Endothelial cell of umbilical vein (primary cell): ENCODE results near the gene ANKRD13D. TPM values are rescaled to one million over a fixed set of nuclear protein-coding genes. Genes with fewer than 3 reads are reported as not detected.

Source experiments
- BruUV-seq: library from RNA; stranded (reverse); fragments of 400-500 nt; replicated peaks from 2 replicates; lab custom pipeline; 2021; lab: Mats Ljungman, UMichigan
- CTCF ChIA-PET: fragments of 300-600, 350-600 bp; sonication (Branson Sonifier 250); formaldehyde crosslinking; loops from one replicate; lab custom pipeline; 2021; ENCODE audit warnings: antibody characterized with exemption, inconsistent platforms; lab: Charles Lee
- POLR2A ChIA-PET: fragments of 300-600, 350-600 bp; sonication (Branson Sonifier 250); formaldehyde crosslinking; loops from one replicate; lab custom pipeline; 2021; ENCODE audit warnings: antibody characterized with exemption, inconsistent platforms; lab: Charles Lee
- DNase-seq: peaks from one replicate; pipeline ENCODE4 v3.0.0-alpha.2; 2011; ENCODE audit warnings: low read depth, low spot score
- FAIRE-seq: peaks from 2 replicates; lab custom pipeline; 2011; peaks lifted over from hg19 to GRCh38; lab: Jason Lieb, UNC
- H2AFZ ChIP-seq: 2 replicates; pipeline ENCODE4 v1.6.0; 2012; ENCODE audit warnings: low read depth, low read length, control low read depth, inconsistent platforms
- H3K27ac ChIP-seq: 2 replicates; pipeline ENCODE4 v1.5.1; 2011; ENCODE audit warnings: low read depth, mild to moderate bottlenecking, control low read depth, low read length, moderate library complexity; ENCODE audit not compliant: insufficient read depth
- H3K27me3 ChIP-seq, 2 experiments: 2 replicates each; pipeline versions ENCODE4 v1.6.0 to v1.6.1; 2011; ENCODE audit warnings: low read length in 2 of 2, mixed read lengths in 1 of 2; ENCODE audit not compliant: control insufficient read depth in 2 of 2, insufficient read depth in 2 of 2
- H3K36me3 ChIP-seq, 2 experiments: 2 replicates in 1 of 2; 3 replicates in 1 of 2; pipeline ENCODE4 v1.5.1; 2011; ENCODE audit warnings: low read length in 2 of 2, mild to moderate bottlenecking in 1 of 2, moderate library complexity in 1 of 2; ENCODE audit not compliant: control insufficient read depth in 2 of 2, insufficient read depth in 2 of 2; ENCODE audit errors: extremely low read depth in 1 of 2
- H3K4me1 ChIP-seq: 3 replicates; pipeline ENCODE4 v1.5.1; 2011; ENCODE audit warnings: mild to moderate bottlenecking, low read length; ENCODE audit not compliant: control insufficient read depth, insufficient read depth; ENCODE audit errors: extremely low read depth
- H3K4me2 ChIP-seq: 2 replicates; pipeline ENCODE4 v1.6.1; 2011; ENCODE audit warnings: low read length, control low read depth, mixed read lengths; ENCODE audit not compliant: insufficient read depth
- H3K4me3 ChIP-seq, 3 experiments: fragments of 200-600 bp in 1 of 3; sonication (generic), shearing (Covaris generic) in 1 of 3; replicated peaks in 1 of 3; 2 replicates each; pipeline ENCODE4 v1.5.1; 2011 to 2016; ENCODE audit warnings: control low read depth in 3 of 3, low read length in 3 of 3, mild to moderate bottlenecking in 2 of 3, inconsistent platforms in 1 of 3, low read depth in 1 of 3, moderate library complexity in 1 of 3; ENCODE audit not compliant: insufficient read depth in 1 of 3
- H3K79me2 ChIP-seq: 2 replicates; pipeline ENCODE4 v1.6.0; 2012; ENCODE audit warnings: low read length, inconsistent platforms; ENCODE audit not compliant: control insufficient read depth, insufficient read depth
- H3K9ac ChIP-seq: replicated peaks from 2 replicates; pipeline ENCODE3; 2011; ENCODE audit warnings: low read length, control low read depth; ENCODE audit not compliant: insufficient read depth; ENCODE audit errors: extremely low read depth
- H3K9me1 ChIP-seq: replicated peaks from 3 replicates; pipeline ENCODE4 v1.6.0; 2011; ENCODE audit warnings: mild to moderate bottlenecking, low read length; ENCODE audit not compliant: control insufficient read depth, insufficient read depth; ENCODE audit errors: extremely low read depth
- H3K9me3 ChIP-seq: replicated peaks from 2 replicates; pipeline ENCODE4 v1.5.1; 2012; ENCODE audit warnings: low read length, inconsistent platforms; ENCODE audit not compliant: control insufficient read depth, insufficient read depth
- H4K20me1 ChIP-seq: replicated peaks from 2 replicates; pipeline ENCODE3; 2011; ENCODE audit warnings: mild to moderate bottlenecking, low read length; ENCODE audit not compliant: control insufficient read depth, insufficient read depth; ENCODE audit errors: extremely low read depth
- CTCF ChIP-seq, 2 donors: IDR thresholded peaks; 1 replicate in 1 of 2; 2 replicates in 1 of 2; pipeline ENCODE4 v1.5.1; 2011; ENCODE audit warnings: low read length in 2 of 2, mild to moderate bottlenecking in 2 of 2, moderate library complexity in 2 of 2, control low read depth in 1 of 2, inconsistent platforms in 1 of 2, low read depth in 1 of 2; ENCODE audit not compliant: insufficient read depth in 1 of 2; ENCODE audit errors: extremely low read depth in 1 of 2
- EZH2 ChIP-seq: IDR thresholded peaks from 2 replicates; pipeline ENCODE4 v1.6.1; 2012; ENCODE audit warnings: borderline replicate concordance, low read depth, mild to moderate bottlenecking, moderate library complexity, low read length, inconsistent platforms; ENCODE audit not compliant: severe bottlenecking
- FOS ChIP-seq: IDR thresholded peaks from 2 replicates; pipeline ENCODE4 v1.6.1; 2011; ENCODE audit warnings: mild to moderate bottlenecking, low read length, moderate library complexity, borderline replicate concordance; ENCODE audit not compliant: insufficient read depth
- GATA2 ChIP-seq: IDR thresholded peaks from 2 replicates; pipeline ENCODE4 v1.7.0; 2011; ENCODE audit warnings: low read depth, mild to moderate bottlenecking, moderate library complexity, mixed read lengths, low read length; ENCODE audit not compliant: insufficient read length, insufficient read depth
- JUN ChIP-seq: IDR thresholded peaks from 2 replicates; pipeline ENCODE4 v1.6.1; 2011; ENCODE audit warnings: borderline replicate concordance, low read depth; ENCODE audit not compliant: insufficient read length, insufficient read depth
- MAX ChIP-seq: IDR thresholded peaks from 2 replicates; pipeline ENCODE4 v1.6.1; 2011; ENCODE audit not compliant: insufficient read depth, insufficient read length
- MYC ChIP-seq: IDR thresholded peaks from one replicate; pipeline ENCODE4 v1.6.1; 2011; ENCODE audit warnings: mild to moderate bottlenecking, low read depth, low read length
- POLR2A ChIP-seq: IDR thresholded peaks from 2 replicates; pipeline ENCODE4 v1.6.1; 2012; ENCODE audit warnings: low read depth, mild to moderate bottlenecking, control low read depth, low read length
- POLR2AphosphoS5 ChIP-seq: IDR thresholded peaks from 2 replicates; pipeline ENCODE4 v1.6.1; 2012; ENCODE audit warnings: low read depth, mild to moderate bottlenecking, control low read depth, low read length, moderate library complexity; ENCODE audit not compliant: insufficient read depth
- dilution Hi-C: fragments of 300-500 bp; cut with MboI; formaldehyde crosslinking; loops from one replicate; pipeline ENCODE4 v1.15.0; 2019; ENCODE audit warnings: low sequenced_read_pairs; ENCODE audit not compliant: extremely low pct_ligation_motif_present
- intact Hi-C: fragments of 100-400 bp; cut with micrococcal nuclease; formaldehyde crosslinking; loops from one replicate; pipeline ENCODE4 v1.10.0; 2022
- polyA plus RNA-seq, 4 experiments: library from polyadenylated mRNA; depleted of rRNA in 3 of 4; stranded (reverse) in 3 of 4; unstranded in 1 of 4; fragments of >200 nt; gene quantifications; 2 replicates each; pipeline versions ENCODE4 v1.2.1 to v1.2.3, GENCODE V29; 2011 to 2012; ENCODE audit warnings: missing spikeins in 1 of 4
- total RNA-seq: library from RNA; stranded (reverse); gene quantifications from 2 replicates; pipeline ENCODE4 v1.2.3, GENCODE V29; 2021

ANKRD13D gene
- total and polyA plus RNA-seq, 2 donors (not counting 3 experiments of a cell fraction or from before 2014, with no cell fraction given) = 43.5 to 57.5 TPM

- Histone ChIP-seq H3K79me2 (no peaks in the 10 kb centered on the region), H3K27me3 (no peaks in the 10 kb centered on the region), H3K9me3 (no peaks in the 10 kb centered on the region), H3K9me1 (no peaks in the 10 kb centered on the region), H2AFZ (no peak overlapping the region), H3K4me2 (no peak overlapping the region), H3K27ac (no peak overlapping the region), H4K20me1 (no peaks in the 10 kb centered on the region), H3K9ac (no peak overlapping the region), H3K4me1 (peaks cover 6% of the 10 kb centered on the region), H3K36me3 (no peaks in the 10 kb centered on the region), H3K4me3 (no peak overlapping the region)
- DNase-seq (no peak), FAIRE-seq (no peak)
- intact Hi-C loops (no loop called here), dilution Hi-C loops (no loop called here)
- BruUV-seq = no TSS peak
- ChIA-PET CTCF (interaction anchor here (0.7 to 9.2 kb wide), 12 partner anchors 11 to 241 kb away, joined by 3 to 83 read pairs (median 4); partner anchors contain the start of genes GRK2, PPP1CA and RAD9A), POLR2A (interaction anchor here (1.0 kb wide), 1 partner anchor 20 kb away, joined by 5 read pairs; no protein-coding TSS in a partner anchor)
- TF ChIP-seq GATA2 (no peak), JUN (no peak), MYC (no peak), FOS (no peak), POLR2A (no peak), CTCF (IDR thresholded peaks at IDR 0.05; ENCODE audit: extremely low read depth in 1 of 2, insufficient read depth in 1 of 2, low read depth in 1 of 2, low read length in 2 of 2) (no peak), EZH2 (no peak), POLR2AphosphoS5 (no peak), MAX (no peak)
Observed at GRCh38 chr11:67322049-67322448, 32.9 kb downstream of the ANKRD13D start.
